NCI-H146 treated with DMSO at 0.1 percent for 48 hours (cell line): ENCODE results near the gene ATE1.
"Not testable (repeated sequence)": the region's sequence is repeated elsewhere in the genome, so short reads cannot be mapped to it uniquely, and the experiment has no call there.

Experiments
- DNase-seq: peaks from one replicate; lab custom pipeline; 2025; ENCODE audit not compliant: unreplicated experiment; lab: John Stamatoyannopoulos, UW

ATE1 gene

GRCh38 chr10:121833387-121833786 is 94.4 kb downstream of the ATE1 start:
- no peak for DNase-seq

- DNase-seq, result no peak
Measured at GRCh38 chr10:121832647-121833046, 95.2 kb downstream of the ATE1 start.

- no peak for DNase-seq
Measured at GRCh38 chr10:121831777-121832176, 96.1 kb downstream of the ATE1 start.

- DNase-seq, result no peak
Measured at GRCh38 chr10:121831237-121831636, 96.6 kb downstream of the ATE1 start.

GRCh38 chr10:121830101-121830500 is 97.7 kb downstream of the ATE1 start:
- DNase-seq, result no peak

- no peak for DNase-seq
Measured at GRCh38 chr10:121828045-121828444, 99.8 kb downstream of the ATE1 start.

- DNase-seq, result not testable (repeated sequence)
Measured at GRCh38 chr10:121826773-121827172, 101.1 kb downstream of the ATE1 start.

GRCh38 chr10:121823993-121824463 is 103.8 kb downstream of the ATE1 start:
- peak; percentile 26 for DNase-seq

- DNase-seq, result no peak
Measured at GRCh38 chr10:121822724-121823123, 105.1 kb downstream of the ATE1 start.

- DNase-seq, result no peak
Measured at GRCh38 chr10:121822180-121822579, 105.7 kb downstream of the ATE1 start.

- no peak for DNase-seq
Measured at GRCh38 chr10:121819049-121819448, 108.8 kb downstream of the ATE1 start.

GRCh38 chr10:121818599-121818998 is 109.2 kb downstream of the ATE1 start:
- DNase-seq, result no peak

- no peak for DNase-seq
Measured at GRCh38 chr10:121816197-121816596, 111.6 kb downstream of the ATE1 start.

- DNase-seq, result no peak
Measured at GRCh38 chr10:121813857-121814256, 114.0 kb downstream of the ATE1 start.

GRCh38 chr10:121813211-121813815 is 114.5 kb downstream of the ATE1 start:
- peak; percentile 57 for DNase-seq

- no peak for DNase-seq
Measured at GRCh38 chr10:121812031-121812430, 115.8 kb downstream of the ATE1 start.

GRCh38 chr10:121811386-121811785 is 116.4 kb downstream of the ATE1 start:
- DNase-seq, result no peak

GRCh38 chr10:121808835-121809234 is 119.0 kb downstream of the ATE1 start:
- no peak for DNase-seq

- DNase-seq, result no peak
Measured at GRCh38 chr10:121804460-121804859, 123.4 kb downstream of the ATE1 start.

- DNase-seq, result no peak
Measured at GRCh38 chr10:121803611-121804010, 124.2 kb downstream of the ATE1 start.

- no peak for DNase-seq
Measured at GRCh38 chr10:121800831-121801230, 127.0 kb downstream of the ATE1 start.

GRCh38 chr10:121800146-121800545 is 127.7 kb downstream of the ATE1 start:
- no peak for DNase-seq

- DNase-seq, result no peak
Measured at GRCh38 chr10:121797490-121797889, 130.3 kb downstream of the ATE1 start.
